DOHH2 (cell line): ENCODE data around the gene CIAO3.
"Not testable (repeated sequence)": the region's sequence is repeated elsewhere in the genome, so short reads cannot be mapped to it uniquely, and the experiment has no call there.

Experiments used
- H3F3A ChIP-seq: fragments of 200-600 bp; sonication (generic), shearing (Covaris generic); 2 replicates; pipeline ENCODE4 v1.6.0; 2016; ENCODE audit warnings: antibody characterized with exemption, mild to moderate bottlenecking; ENCODE audit not compliant: control insufficient read depth, insufficient read depth
- H3K27ac ChIP-seq: fragments of 200-600 bp; sonication (generic); 2 replicates; pipeline ENCODE4 v1.5.1; 2014; ENCODE audit warnings: low read depth, mild to moderate bottlenecking, low read length, moderate library complexity
- H3K27me3 ChIP-seq: fragments of 200-600 bp; sonication (generic); 2 replicates; pipeline ENCODE4 v1.6.1; 2014; ENCODE audit warnings: mild to moderate bottlenecking, low read length, mixed read lengths; ENCODE audit not compliant: control insufficient read depth
- H3K36me3 ChIP-seq: fragments of 200-600 bp; sonication (generic); 2 replicates; pipeline ENCODE4 v1.6.1; 2014; ENCODE audit warnings: mild to moderate bottlenecking, low read length, moderate library complexity, mixed read lengths; ENCODE audit not compliant: control insufficient read depth
- H3K4me1 ChIP-seq: fragments of 200-600 bp; sonication (generic); 2 replicates; pipeline ENCODE4 v1.6.1; 2014; ENCODE audit warnings: mild to moderate bottlenecking, low read length, mixed read lengths; ENCODE audit not compliant: control insufficient read depth
- H3K4me2 ChIP-seq: fragments of 200-600 bp; sonication (generic); 2 replicates; pipeline ENCODE4 v1.6.0; 2014; ENCODE audit warnings: mild to moderate bottlenecking, low read length, moderate library complexity
- H3K4me3 ChIP-seq: fragments of 200-600 bp; sonication (generic); 2 replicates; pipeline ENCODE4 v1.5.1; 2014; ENCODE audit warnings: mild to moderate bottlenecking, low read length, mixed read lengths
- H3K79me2 ChIP-seq: fragments of 200-600 bp; sonication (generic); 2 replicates; pipeline ENCODE4 v1.6.1; 2014; ENCODE audit warnings: mild to moderate bottlenecking, low read length, mixed read lengths; ENCODE audit not compliant: control insufficient read depth
- H3K9me2 ChIP-seq: fragments of 200-600 bp; sonication (generic); replicated peaks from 2 replicates; pipeline ENCODE4 v1.6.1; 2014; ENCODE audit warnings: mild to moderate bottlenecking, low read length, mixed read lengths; ENCODE audit not compliant: control insufficient read depth
- H3K9me3 ChIP-seq: fragments of 200-600 bp; sonication (generic); 2 replicates; pipeline ENCODE4 v1.6.1; 2014; ENCODE audit warnings: antibody characterized with exemption, low read length, mixed read lengths; ENCODE audit not compliant: control insufficient read depth, insufficient read depth
- H4K20me1 ChIP-seq: fragments of 200-600 bp; sonication (generic); 2 replicates; pipeline ENCODE4 v1.6.0; 2014; ENCODE audit warnings: low read depth, mild to moderate bottlenecking, antibody characterized with exemption, low read length, moderate library complexity; ENCODE audit not compliant: control insufficient read depth, insufficient read depth
- EZH2phosphoT487 ChIP-seq: fragments of 200-600 bp; sonication (generic); IDR thresholded peaks from 2 replicates; pipeline ENCODE4 v1.6.1; 2017; ENCODE audit warnings: borderline replicate concordance, mild to moderate bottlenecking, antibody characterized with exemption, low read length, moderate library complexity, mixed read lengths
- TF ChIP-seq, protein P1 (sequence below): fragments of 200-600 bp; sonication (generic); IDR thresholded peaks from one replicate; pipeline ENCODE4 v1.5.1; 2014; ENCODE audit warnings: antibody characterized with exemption, mild to moderate bottlenecking, low read depth, low read length; ENCODE audit not compliant: poor library complexity, severe bottlenecking

Gene CIAO3

GRCh38 chr16:759110-759910, 18.5 kb upstream of the CIAO3 start:
- TF ChIP-seq, protein P1, sequence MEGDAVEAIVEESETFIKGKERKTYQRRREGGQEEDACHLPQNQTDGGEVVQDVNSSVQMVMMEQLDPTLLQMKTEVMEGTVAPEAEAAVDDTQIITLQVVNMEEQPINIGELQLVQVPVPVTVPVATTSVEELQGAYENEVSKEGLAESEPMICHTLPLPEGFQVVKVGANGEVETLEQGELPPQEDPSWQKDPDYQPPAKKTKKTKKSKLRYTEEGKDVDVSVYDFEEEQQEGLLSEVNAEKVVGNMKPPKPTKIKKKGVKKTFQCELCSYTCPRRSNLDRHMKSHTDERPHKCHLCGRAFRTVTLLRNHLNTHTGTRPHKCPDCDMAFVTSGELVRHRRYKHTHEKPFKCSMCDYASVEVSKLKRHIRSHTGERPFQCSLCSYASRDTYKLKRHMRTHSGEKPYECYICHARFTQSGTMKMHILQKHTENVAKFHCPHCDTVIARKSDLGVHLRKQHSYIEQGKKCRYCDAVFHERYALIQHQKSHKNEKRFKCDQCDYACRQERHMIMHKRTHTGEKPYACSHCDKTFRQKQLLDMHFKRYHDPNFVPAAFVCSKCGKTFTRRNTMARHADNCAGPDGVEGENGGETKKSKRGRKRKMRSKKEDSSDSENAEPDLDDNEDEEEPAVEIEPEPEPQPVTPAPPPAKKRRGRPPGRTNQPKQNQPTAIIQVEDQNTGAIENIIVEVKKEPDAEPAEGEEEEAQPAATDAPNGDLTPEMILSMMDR = no peak
- no peak for TF ChIP-seq EZH2phosphoT487
- Histone ChIP-seq H4K20me1 (no peaks in the 10 kb centered on the region), H3F3A (no peaks in the 10 kb centered on the region), H3K4me2 (no peak overlapping the region), H3K9me2 (no peaks in the 10 kb centered on the region), H3K79me2 (no peaks in the 10 kb centered on the region), H3K4me3 (no peak overlapping the region), H3K27me3 (peaks cover 3% of the 10 kb centered on the region; the same call in 1 of the 2 replicates), H3K9me3 (no peaks in the 10 kb centered on the region), H3K27ac (no peak overlapping the region), H3K36me3 (no peaks in the 10 kb centered on the region), H3K4me1 (no peaks in the 10 kb centered on the region)

- no peaks in the 10 kb centered on the region for H3K9me2 ChIP-seq
- no peak overlapping the region for H3K4me2 ChIP-seq
- H3F3A ChIP-seq = no peaks in the 10 kb centered on the region
- H3K27me3 ChIP-seq = peaks cover 3% of the 10 kb centered on the region; the same call in 1 of the 2 replicates
- H3K4me3 ChIP-seq = no peak overlapping the region
- H3K27ac ChIP-seq = no peak overlapping the region
- no peaks in the 10 kb centered on the region for H3K79me2 ChIP-seq
- H3K4me1 ChIP-seq = no peaks in the 10 kb centered on the region
- no peaks in the 10 kb centered on the region for H3K9me3 ChIP-seq
- TF ChIP-seq, protein P1 = no peak
- no peak for TF ChIP-seq EZH2phosphoT487
- no peaks in the 10 kb centered on the region for H4K20me1 ChIP-seq
- no peaks in the 10 kb centered on the region for H3K36me3 ChIP-seq
Observed at GRCh38 chr16:756428-756827, 15.6 kb upstream of the CIAO3 start.

DNA sequence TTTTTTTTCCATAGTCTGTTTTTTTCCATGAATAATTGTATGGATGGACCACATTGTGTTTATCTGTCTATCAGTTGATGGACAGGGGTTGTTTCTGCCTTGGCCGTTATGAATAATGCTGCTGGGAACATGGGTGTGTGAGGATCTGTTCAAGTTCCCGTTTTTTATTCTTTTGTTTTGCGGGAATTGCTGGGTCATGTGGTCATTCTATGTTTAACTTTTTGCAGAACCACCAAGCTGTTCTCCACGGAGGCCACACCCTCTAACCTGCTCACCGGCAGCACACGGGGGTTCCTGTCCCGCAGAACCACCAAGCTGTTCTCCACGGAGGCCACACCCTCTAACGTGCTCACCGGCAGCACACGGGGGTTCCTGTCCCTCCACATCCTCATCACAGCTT, 13.9 kb upstream of the CIAO3 start:
- Histone ChIP-seq H3K27ac (no peak overlapping the region), H3K4me3 (no peak overlapping the region), H3K9me2 (no peaks in the 10 kb centered on the region), H3K4me2 (no peak overlapping the region), H4K20me1 (no peaks in the 10 kb centered on the region), H3K79me2 (no peaks in the 10 kb centered on the region), H3K27me3 (peaks cover 3% of the 10 kb centered on the region; the same call in 1 of the 2 replicates), H3K9me3 (no peaks in the 10 kb centered on the region), H3K36me3 (no peaks in the 10 kb centered on the region), H3K4me1 (no peaks in the 10 kb centered on the region), H3F3A (no peaks in the 10 kb centered on the region)
- TF ChIP-seq EZH2phosphoT487 = no peak
- TF ChIP-seq, protein P1 = no peak

- H3K9me2 ChIP-seq, H4K20me1 ChIP-seq, H3K27ac ChIP-seq, H3K79me2 ChIP-seq, H3K4me1 ChIP-seq, H3K4me2 ChIP-seq, H3F3A ChIP-seq, H3K27me3 ChIP-seq, H3K4me3 ChIP-seq, H3K36me3 ChIP-seq, H3K9me3 ChIP-seq: not testable (repeated sequence)
Observed at GRCh38 chr16:754121-754607, 13.4 kb upstream of the CIAO3 start.
